ENCODE data around the gene HOXA4.

- TF ChIP-seq CTCF (IDR thresholded peaks at IDR 0.05) (no peak), POLR2A (IDR thresholded peaks at IDR 0.05) (no peak), POLR2AphosphoS5 (IDR thresholded peaks at IDR 0.05) (peak; percentile 1 to 40 (median 35))
These were observed 29.2 kb downstream of the HOXA4 start for GRCh38 chr7:27101171-27101956.
